B cell (primary cell): ENCODE data around the gene SHQ1.

Source experiments
- CTCF ChIP-seq: fragments of 200-600 bp; IDR thresholded peaks from one replicate; pipeline ENCODE4 v1.8.0; 2022; ENCODE audit warnings: antibody characterized with exemption, mild to moderate bottlenecking
- EZH2 ChIP-seq: IDR thresholded peaks from 2 replicates; pipeline ENCODE4 v1.6.1; 2012; ENCODE audit warnings: borderline replicate concordance, low read depth, mild to moderate bottlenecking, moderate library complexity, low read length; ENCODE audit not compliant: insufficient read depth, poor library complexity, severe bottlenecking

DNA sequence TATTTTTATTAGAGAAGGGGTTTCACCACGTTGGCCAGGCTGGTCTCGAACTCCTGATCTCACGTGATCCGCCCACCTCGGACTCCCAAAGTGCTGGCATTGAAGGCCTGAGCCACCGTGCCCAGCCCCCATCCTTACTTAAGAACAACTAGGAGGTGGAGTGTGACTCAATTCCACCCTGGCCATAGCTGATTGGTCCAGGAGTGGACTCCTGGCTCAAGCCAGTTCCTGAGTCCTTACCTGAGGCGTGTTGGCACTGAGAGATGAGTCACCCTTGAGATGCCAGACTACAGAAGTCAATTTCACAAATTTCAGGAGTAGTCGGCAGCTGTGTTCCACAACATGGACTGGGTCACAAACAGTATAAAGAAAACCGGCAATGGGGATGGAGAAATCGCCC, 124.2 kb downstream of the SHQ1 start:
- TF ChIP-seq CTCF (no peak), EZH2 (no peak)
